HG03095 (cell line): ENCODE measurements around the gene CREB3L4.
"Not testable (repeated sequence)": the region's sequence is repeated elsewhere in the genome, so short reads cannot be mapped to it uniquely, and the experiment has no call there.

Source experiments
- ATAC-seq: cut with Tn5 transposase; IDR thresholded peaks from one replicate; pipeline ENCODE4 v1.9.1; 2021; ENCODE audit warnings: moderate library complexity; ENCODE audit not compliant: unreplicated experiment

The CREB3L4 gene

GRCh38 chr1:153984123-153984894 lies 16.6 kb downstream of the CREB3L4 start:
- no peak for ATAC-seq

GRCh38 chr1:153985341-153985912 lies 17.7 kb downstream of the CREB3L4 start:
- ATAC-seq: no peak

- no peak for ATAC-seq
These were observed 18.4 kb downstream of the CREB3L4 start, which contains the start of gene RAB13 for GRCh38 chr1:153985941-153986761. Gene RAB13, minus strand, starts transcription at chr1:153986339. Its CDS starts 103 bp downstream, at chr1:153986236.

- no peak for ATAC-seq
These were observed 19.9 kb downstream of the CREB3L4 start for GRCh38 chr1:153987621-153988020.

- no peak for ATAC-seq
These were observed 22.9 kb downstream of the CREB3L4 start, which contains the start of gene RPS27 for GRCh38 chr1:153990468-153991150. Gene RPS27, plus strand, starts transcription at chr1:153990762. Its CDS starts 35 bp downstream, at chr1:153990797.

GRCh38 chr1:153991151-153991630 lies 23.5 kb downstream of the CREB3L4 start:
- ATAC-seq: no peak

- ATAC-seq: no peak
These were observed 24.1 kb downstream of the CREB3L4 start for GRCh38 chr1:153991806-153992205.

- no peak for ATAC-seq
These were observed 27.5 kb downstream of the CREB3L4 start for GRCh38 chr1:153995202-153995601.

GRCh38 chr1:153995640-153996039 lies 27.9 kb downstream of the CREB3L4 start:
- ATAC-seq: no peak

GRCh38 chr1:153996882-153997281 lies 29.2 kb downstream of the CREB3L4 start:
- not testable (repeated sequence) for ATAC-seq

- no peak for ATAC-seq
These were observed 32.7 kb downstream of the CREB3L4 start for GRCh38 chr1:154000420-154000819.

GRCh38 chr1:154006136-154006535 lies 38.4 kb downstream of the CREB3L4 start:
- ATAC-seq: no peak

- no peak for ATAC-seq
These were observed 44.4 kb downstream of the CREB3L4 start for GRCh38 chr1:154012129-154012528.

- not testable (repeated sequence) for ATAC-seq
These were observed 44.8 kb downstream of the CREB3L4 start for GRCh38 chr1:154012543-154012942.

- ATAC-seq: no peak
These were observed 46.6 kb downstream of the CREB3L4 start for GRCh38 chr1:154014154-154014907.

GRCh38 chr1:154019269-154019668 lies 51.6 kb downstream of the CREB3L4 start:
- ATAC-seq: no peak

GRCh38 chr1:154019940-154020339 lies 52.2 kb downstream of the CREB3L4 start:
- ATAC-seq: no peak
